SK-N-SH treated with all-trans-retinoic acid at 6 μM for 48 hours (cell line): ENCODE data around the gene MT1E.

Source experiments
- ARNTL ChIP-seq: fragments of 450-650 bp; formaldehyde crosslinking; IDR thresholded peaks from 2 replicates; pipeline ENCODE4 v1.5.0; 2020; ENCODE audit warnings: low read depth, mild to moderate bottlenecking, moderate library complexity, borderline replicate concordance
- BACH2 ChIP-seq: fragments of 250-450 bp; sonication (Bioruptor Pico); IDR thresholded peaks from 2 replicates; pipeline ENCODE4 v1.9.0; 2021; ENCODE audit warnings: mild to moderate bottlenecking, borderline replicate concordance
- CSRNP3 ChIP-seq: fragments of 250-450 bp; sonication (Bioruptor Pico); IDR thresholded peaks from 2 replicates; pipeline ENCODE4 v1.5.1; 2021; ENCODE audit warnings: mild to moderate bottlenecking, moderate library complexity
- ESRRG ChIP-seq: fragments of 250-450 bp; sonication (Bioruptor Pico); IDR thresholded peaks from 2 replicates; pipeline ENCODE4 v1.6.1; 2021; ENCODE audit warnings: mild to moderate bottlenecking
- ISL1 ChIP-seq: fragments of 250-450 bp; sonication (Bioruptor Pico); IDR thresholded peaks from 2 replicates; pipeline ENCODE4 v2.1.2; 2022; ENCODE audit warnings: mild to moderate bottlenecking, moderate library complexity
- PPARA ChIP-seq: fragments of 250-450 bp; sonication (Bioruptor Pico); IDR thresholded peaks from 2 replicates; pipeline ENCODE4 v1.5.0; 2020; ENCODE audit warnings: mild to moderate bottlenecking, borderline replicate concordance
- TOX ChIP-seq: fragments of 250-450 bp; sonication (Bioruptor Pico); IDR thresholded peaks from 2 replicates; pipeline ENCODE4 v1.8.0; 2021; ENCODE audit warnings: mild to moderate bottlenecking, moderate library complexity, borderline replicate concordance
- TSHZ2 ChIP-seq: fragments of 250-450 bp; sonication (Bioruptor Pico); IDR thresholded peaks from 2 replicates; pipeline ENCODE4 v1.5.0; 2020; ENCODE audit warnings: mild to moderate bottlenecking, moderate library complexity
- ZC3H10 ChIP-seq: fragments of 250-450 bp; sonication (Bioruptor Pico); IDR thresholded peaks from 2 replicates; pipeline ENCODE4 v1.5.1; 2021; ENCODE audit warnings: mild to moderate bottlenecking, moderate library complexity
- ZFP3 ChIP-seq: fragments of 250-450 bp; sonication (Bioruptor Pico); IDR thresholded peaks from 2 replicates; pipeline ENCODE4 v1.5.0; 2020; ENCODE audit warnings: mild to moderate bottlenecking, moderate library complexity
- ZFP30 ChIP-seq: fragments of 450-650 bp; formaldehyde crosslinking; IDR thresholded peaks from 2 replicates; pipeline ENCODE4 v1.5.0; 2022; ENCODE audit warnings: mild to moderate bottlenecking, moderate library complexity
- TF ChIP-seq, protein P1 (sequence below): fragments of 250-450 bp; sonication (Bioruptor Pico); IDR thresholded peaks from 2 replicates; pipeline ENCODE4 v1.8.0; 2021; ENCODE audit warnings: low read depth, mild to moderate bottlenecking, moderate library complexity, borderline replicate concordance
- TF ChIP-seq, protein P2 (sequence below): fragments of 250-450 bp; sonication (Bioruptor Pico); IDR thresholded peaks from 2 replicates; pipeline ENCODE4 v1.8.0; 2020; ENCODE audit warnings: mild to moderate bottlenecking, moderate library complexity, borderline replicate concordance

- TF ChIP-seq ZC3H10 (CRISPR knock-in tag) (no peak), ARNTL (CRISPR knock-in tag) (no peak), TOX (CRISPR knock-in tag) (no peak), ZFP30 (CRISPR knock-in tag) (no peak), BACH2 (CRISPR knock-in tag) (no peak), ISL1 (CRISPR knock-in tag) (no peak), CSRNP3 (CRISPR knock-in tag) (no peak), TSHZ2 (CRISPR knock-in tag) (no peak), PPARA (CRISPR knock-in tag) (no peak), ESRRG (CRISPR knock-in tag) (no peak), ZFP3 (CRISPR knock-in tag) (no peak)
- TF ChIP-seq, protein P1, sequence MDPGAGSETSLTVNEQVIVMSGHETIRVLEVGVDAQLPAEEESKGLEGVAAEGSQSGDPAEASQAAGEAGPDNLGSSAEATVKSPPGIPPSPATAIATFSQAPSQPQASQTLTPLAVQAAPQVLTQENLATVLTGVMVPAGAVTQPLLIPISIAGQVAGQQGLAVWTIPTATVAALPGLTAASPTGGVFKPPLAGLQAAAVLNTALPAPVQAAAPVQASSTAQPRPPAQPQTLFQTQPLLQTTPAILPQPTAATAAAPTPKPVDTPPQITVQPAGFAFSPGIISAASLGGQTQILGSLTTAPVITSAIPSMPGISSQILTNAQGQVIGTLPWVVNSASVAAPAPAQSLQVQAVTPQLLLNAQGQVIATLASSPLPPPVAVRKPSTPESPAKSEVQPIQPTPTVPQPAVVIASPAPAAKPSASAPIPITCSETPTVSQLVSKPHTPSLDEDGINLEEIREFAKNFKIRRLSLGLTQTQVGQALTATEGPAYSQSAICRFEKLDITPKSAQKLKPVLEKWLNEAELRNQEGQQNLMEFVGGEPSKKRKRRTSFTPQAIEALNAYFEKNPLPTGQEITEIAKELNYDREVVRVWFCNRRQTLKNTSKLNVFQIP = no peak
- TF ChIP-seq, protein P2, sequence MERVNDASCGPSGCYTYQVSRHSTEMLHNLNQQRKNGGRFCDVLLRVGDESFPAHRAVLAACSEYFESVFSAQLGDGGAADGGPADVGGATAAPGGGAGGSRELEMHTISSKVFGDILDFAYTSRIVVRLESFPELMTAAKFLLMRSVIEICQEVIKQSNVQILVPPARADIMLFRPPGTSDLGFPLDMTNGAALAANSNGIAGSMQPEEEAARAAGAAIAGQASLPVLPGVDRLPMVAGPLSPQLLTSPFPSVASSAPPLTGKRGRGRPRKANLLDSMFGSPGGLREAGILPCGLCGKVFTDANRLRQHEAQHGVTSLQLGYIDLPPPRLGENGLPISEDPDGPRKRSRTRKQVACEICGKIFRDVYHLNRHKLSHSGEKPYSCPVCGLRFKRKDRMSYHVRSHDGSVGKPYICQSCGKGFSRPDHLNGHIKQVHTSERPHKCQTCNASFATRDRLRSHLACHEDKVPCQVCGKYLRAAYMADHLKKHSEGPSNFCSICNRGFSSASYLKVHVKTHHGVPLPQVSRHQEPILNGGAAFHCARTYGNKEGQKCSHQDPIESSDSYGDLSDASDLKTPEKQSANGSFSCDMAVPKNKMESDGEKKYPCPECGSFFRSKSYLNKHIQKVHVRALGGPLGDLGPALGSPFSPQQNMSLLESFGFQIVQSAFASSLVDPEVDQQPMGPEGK = no peak
Observed at GRCh38 chr16:56634715-56635440, 9.3 kb downstream of the MT1E start.
